HG03575 (cell line): Measurements from ENCODE around the gene TDRD3.

ENCODE experiments used
- ATAC-seq: cut with Tn5 transposase; IDR thresholded peaks from one replicate; pipeline ENCODE4 v1.9.1; 2021; ENCODE audit not compliant: unreplicated experiment, insufficient number of reproducible peaks, low FRiP score; ENCODE audit errors: extremely low read depth

TDRD3 gene

GRCh38 chr13:60538566-60538965 is 141.5 kb downstream of the TDRD3 start:
- no peak for ATAC-seq

- ATAC-seq, result no peak
Observed at GRCh38 chr13:60540276-60540675, 143.3 kb downstream of the TDRD3 start.

GRCh38 chr13:60562096-60562780 is 165.2 kb downstream of the TDRD3 start:
- no peak for ATAC-seq

- ATAC-seq, result no peak
Observed at GRCh38 chr13:60571571-60571970, 174.6 kb downstream of the TDRD3 start.

- no peak for ATAC-seq
Observed at GRCh38 chr13:60572003-60572798, 175.2 kb downstream of the TDRD3 start.

GRCh38 chr13:60572855-60573254 is 175.8 kb downstream of the TDRD3 start:
- ATAC-seq, result no peak

- no peak for ATAC-seq
Observed at GRCh38 chr13:60574735-60575134, 177.7 kb downstream of the TDRD3 start.

- ATAC-seq, result no peak
Observed at GRCh38 chr13:60575142-60575541, 178.1 kb downstream of the TDRD3 start.

- no peak for ATAC-seq
Observed at GRCh38 chr13:60577761-60578160, 180.7 kb downstream of the TDRD3 start.

GRCh38 chr13:60583196-60583888 is 186.3 kb downstream of the TDRD3 start:
- ATAC-seq, result no peak

- no peak for ATAC-seq
Observed at GRCh38 chr13:60583911-60584753, 187.1 kb downstream of the TDRD3 start.

- ATAC-seq, result no peak
Observed at GRCh38 chr13:60584976-60585375, 188.0 kb downstream of the TDRD3 start.

- ATAC-seq, result peak; percentile 57
Observed at GRCh38 chr13:60590800-60591747, 194.1 kb downstream of the TDRD3 start.

- no peak for ATAC-seq
Observed at GRCh38 chr13:60603049-60603448, 206.0 kb downstream of the TDRD3 start.

GRCh38 chr13:60604058-60604457 is 207.0 kb downstream of the TDRD3 start:
- ATAC-seq, result no peak

- no peak for ATAC-seq
Observed at GRCh38 chr13:60608954-60609353, 211.9 kb downstream of the TDRD3 start.

- ATAC-seq, result no peak
Observed at GRCh38 chr13:60611523-60611922, 214.5 kb downstream of the TDRD3 start.

GRCh38 chr13:60612593-60612992 is 215.6 kb downstream of the TDRD3 start:
- no peak for ATAC-seq
